Tibial nerve (tissue), 4 donors: ENCODE data around the gene TMEM97.

Source experiments
- CTCF ChIP-seq, 5 experiments: fragments of 200-600 bp in 3 of 5; fragments of 450-650 bp in 2 of 5; sonication (generic) in 3 of 5; IDR thresholded peaks; one replicate each; pipeline ENCODE4 v1.5.1; 2016 to 2019; ENCODE audit warnings: antibody characterized with exemption in 5 of 5, mild to moderate bottlenecking in 3 of 5, moderate library complexity in 2 of 5
- EP300 ChIP-seq, 2 donors: sonication (generic); formaldehyde crosslinking; IDR thresholded peaks; one replicate each; pipeline ENCODE4 v1.6.1; 2017; ENCODE audit warnings: antibody characterized with exemption in 2 of 2, mild to moderate bottlenecking in 1 of 2
- POLR2A ChIP-seq, 2 donors: fragments of 450-650 bp; IDR thresholded peaks; one replicate each; pipeline ENCODE4 v1.6.1; 2017; ENCODE audit warnings: antibody characterized with exemption in 2 of 2, mild to moderate bottlenecking in 2 of 2, moderate library complexity in 2 of 2

GRCh38 chr17:28335959-28336871 lies 17.2 kb downstream of the TMEM97 start:
- TF ChIP-seq CTCF (IDR thresholded peaks at IDR 0.05) (no peak), POLR2A (IDR thresholded peaks at IDR 0.05) (no peak), EP300 (IDR thresholded peaks at IDR 0.05) (no peak)
